GM18909 (cell line): ENCODE results near the gene B4GALNT1.
"Not testable (repeated sequence)": the region's sequence is repeated elsewhere in the genome, so short reads cannot be mapped to it uniquely, and the experiment has no call there.

Experiments used
- ATAC-seq: cut with Tn5 transposase; IDR thresholded peaks from one replicate; pipeline ENCODE4 v1.9.1; 2021; ENCODE audit warnings: mild to moderate bottlenecking; ENCODE audit not compliant: unreplicated experiment, poor library complexity

The B4GALNT1 gene

DNA sequence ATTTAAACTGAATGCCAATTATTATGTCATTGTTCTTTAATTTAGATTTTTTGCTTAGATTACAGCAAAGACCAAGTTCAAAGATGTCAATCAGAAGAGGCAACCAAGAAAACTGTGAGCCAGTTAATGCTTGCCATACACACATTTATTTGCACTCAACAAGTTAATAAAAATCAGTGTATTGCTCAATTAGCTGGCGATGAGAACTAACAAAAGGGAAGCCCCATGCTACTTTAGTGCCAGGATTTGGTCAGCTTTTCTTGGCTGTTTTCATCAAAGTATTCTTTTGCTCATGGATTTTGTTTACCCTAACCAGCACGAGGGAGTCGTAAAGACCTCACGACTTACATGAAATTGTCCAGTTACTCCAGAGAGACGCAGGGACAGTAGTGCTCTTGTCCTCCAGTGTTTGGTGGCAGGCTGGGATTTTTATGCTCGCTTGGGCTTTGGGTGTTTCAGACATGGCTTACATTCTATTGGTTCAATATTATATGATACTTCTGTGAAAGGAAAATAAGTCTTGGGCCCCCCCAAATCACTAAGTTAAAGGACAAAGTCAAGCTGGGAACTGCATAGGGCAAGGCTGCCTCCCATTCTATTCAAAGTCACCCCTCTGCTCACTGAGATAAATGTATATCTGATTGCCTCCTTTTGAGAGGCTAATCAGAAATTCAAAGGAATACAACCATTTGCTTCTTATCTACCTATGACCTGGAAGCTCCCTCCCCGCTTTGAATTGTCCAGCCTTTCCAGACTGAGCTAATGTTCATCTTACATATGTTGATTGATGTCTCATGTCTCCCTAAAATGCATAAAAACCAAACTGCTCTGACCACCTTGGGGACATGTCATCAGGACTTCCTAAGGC is 7.4 kb upstream of the B4GALNT1 start:
- no peak for ATAC-seq

DNA sequence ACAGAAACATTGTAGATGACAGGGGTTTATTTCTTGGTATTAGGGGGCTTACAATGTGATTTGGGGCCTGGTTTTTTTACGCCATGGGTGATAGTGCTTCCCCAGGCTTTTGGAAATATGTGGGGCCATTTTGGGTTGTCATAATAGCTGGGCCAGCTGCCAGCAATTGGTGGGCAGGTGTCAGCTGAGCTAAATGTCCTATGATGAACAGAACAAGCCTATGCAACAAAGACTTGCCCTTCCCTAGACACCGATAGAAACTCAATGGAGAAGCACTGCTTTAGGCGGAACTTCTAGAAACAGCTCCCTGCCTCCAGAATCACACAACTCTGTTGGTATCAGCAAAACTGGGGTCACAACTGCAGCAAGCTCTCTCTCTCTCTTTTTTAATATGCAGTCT is 5.1 kb upstream of the B4GALNT1 start:
- ATAC-seq = no peak

DNA sequence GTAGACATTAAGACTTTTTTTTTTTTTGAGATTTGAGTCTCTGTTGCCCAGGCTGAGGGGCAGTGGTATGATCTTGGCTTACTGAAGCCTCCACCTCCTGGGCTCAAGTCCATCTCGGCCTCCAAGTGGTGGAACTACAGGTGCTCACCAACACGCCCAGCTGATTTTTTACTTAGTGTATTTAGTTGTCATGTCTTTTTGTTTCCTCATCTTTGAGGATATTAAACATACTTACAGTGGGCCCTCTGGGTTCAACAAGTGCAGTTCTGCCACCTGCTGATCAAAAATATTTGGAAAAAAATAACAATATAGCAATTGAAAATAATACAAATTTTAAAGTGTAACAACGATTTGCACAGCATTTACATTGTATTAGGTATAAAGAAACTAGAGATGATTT is 4.4 kb upstream of the B4GALNT1 start:
- no peak for ATAC-seq

DNA sequence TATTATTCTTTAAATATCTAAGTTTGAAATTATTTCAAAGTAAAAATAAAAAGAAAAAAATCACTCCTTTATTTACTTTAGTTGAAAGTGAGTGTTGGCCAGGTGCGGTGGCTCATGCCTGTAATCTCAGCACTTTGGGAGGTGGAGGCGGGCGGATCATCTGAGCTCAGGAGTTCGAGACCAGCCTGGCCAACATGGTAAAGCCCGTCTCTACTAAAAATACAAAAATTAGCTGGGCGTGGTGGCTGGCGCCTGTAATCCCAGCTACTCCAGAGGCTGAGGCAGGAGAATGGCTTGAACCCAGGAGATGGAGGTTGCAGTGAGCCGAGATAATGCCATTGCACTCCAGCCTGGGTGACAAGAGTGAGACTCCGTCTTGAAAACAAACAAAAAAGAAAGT is 3.7 kb upstream of the B4GALNT1 start:
- ATAC-seq = not testable (repeated sequence)

DNA sequence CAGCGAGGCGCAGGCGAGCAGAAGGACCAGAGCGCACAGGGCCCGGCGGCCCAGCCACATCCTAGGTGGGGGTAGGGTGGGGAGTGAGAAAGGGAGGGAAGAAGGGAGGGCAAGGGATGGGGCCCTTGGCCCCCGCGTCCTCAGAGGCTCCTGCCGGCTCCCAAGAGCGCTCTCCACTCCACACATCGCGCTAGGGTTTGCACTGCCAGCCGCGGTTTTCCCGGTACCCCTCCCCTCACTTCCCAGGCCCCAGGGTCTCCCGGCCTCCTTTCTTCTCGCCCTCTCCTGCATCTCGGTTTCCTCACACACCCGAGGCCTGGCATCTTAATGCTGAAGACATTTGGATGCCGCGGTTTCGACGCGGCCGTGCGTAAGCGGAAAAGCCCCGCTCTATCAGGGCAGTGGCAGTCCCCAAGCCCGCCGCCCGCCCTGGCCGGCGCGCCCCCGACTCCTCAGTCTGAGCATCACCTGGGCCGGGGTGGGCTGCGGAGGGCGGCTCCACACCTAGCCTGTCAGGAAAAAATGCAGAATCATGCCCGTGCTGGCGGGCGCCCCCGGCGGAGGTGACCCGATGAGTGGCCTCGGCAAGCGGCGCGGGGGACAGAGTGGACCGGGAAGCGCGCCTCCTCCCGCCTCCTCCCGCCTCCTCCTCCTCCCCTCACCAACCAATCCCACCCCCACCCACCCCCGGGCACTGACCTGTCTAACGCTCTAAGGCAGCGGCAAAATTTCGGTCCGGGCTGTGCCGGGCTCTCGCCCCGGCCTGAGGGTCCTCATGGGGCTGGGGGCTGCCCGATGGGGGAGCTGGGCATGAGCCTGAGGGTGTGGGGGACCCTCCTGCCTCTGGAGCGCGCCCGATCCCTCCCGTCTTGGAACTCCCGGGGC is 686 bp downstream of the B4GALNT1 start:
- no peak for ATAC-seq

DNA sequence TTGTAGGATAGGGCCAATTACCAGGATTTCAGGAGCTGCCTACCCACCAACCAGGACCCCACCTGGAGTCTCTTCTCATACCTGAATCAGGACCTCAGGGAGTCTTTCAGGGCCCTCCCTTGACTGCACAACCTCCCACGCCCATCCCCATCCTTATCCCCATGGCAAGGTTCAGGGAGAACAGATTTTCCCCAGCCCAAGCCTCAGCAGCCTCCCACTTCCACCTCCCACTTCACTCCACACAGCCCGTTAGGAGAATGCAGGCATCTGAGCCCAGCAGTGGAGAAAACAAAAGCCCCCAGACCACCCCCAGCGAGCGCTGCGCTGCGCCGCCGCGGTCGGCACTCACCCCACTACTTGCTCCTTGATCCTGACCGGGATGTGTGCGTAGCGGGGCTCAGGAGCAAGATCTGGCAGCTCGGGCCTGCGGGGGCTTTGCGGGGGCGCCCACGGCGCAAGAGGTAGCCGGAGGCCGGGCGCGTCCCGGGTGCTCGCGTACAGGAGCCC is 1.4 kb downstream of the B4GALNT1 start:
- ATAC-seq = no peak

DNA sequence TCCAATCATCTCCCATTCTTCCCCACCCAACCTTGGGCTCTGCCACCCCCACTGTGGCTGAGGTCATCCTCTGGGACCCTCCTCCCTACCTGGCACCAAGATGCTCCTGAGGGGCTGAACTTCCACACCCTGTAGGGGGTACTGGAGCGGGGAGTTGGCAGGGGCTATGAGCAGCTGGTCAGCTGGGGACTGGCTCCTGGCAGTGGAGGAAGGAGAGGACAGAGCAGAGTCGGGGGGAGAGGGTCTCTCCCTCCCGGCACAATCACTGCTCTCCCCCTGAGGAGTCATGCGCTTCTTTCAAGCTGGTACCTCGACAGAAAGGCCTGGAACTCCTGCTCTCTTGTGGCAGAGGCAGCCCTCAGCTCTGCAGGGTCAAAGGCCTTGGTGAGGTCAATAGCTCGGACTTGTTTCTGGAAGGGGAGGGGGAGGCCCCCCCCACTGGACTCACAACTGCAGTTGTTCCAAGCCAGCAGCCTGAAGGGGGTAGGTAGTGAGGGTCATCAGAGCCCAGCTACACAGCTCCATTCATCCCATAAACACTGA is 2.0 kb downstream of the B4GALNT1 start:
- ATAC-seq = no peak

DNA sequence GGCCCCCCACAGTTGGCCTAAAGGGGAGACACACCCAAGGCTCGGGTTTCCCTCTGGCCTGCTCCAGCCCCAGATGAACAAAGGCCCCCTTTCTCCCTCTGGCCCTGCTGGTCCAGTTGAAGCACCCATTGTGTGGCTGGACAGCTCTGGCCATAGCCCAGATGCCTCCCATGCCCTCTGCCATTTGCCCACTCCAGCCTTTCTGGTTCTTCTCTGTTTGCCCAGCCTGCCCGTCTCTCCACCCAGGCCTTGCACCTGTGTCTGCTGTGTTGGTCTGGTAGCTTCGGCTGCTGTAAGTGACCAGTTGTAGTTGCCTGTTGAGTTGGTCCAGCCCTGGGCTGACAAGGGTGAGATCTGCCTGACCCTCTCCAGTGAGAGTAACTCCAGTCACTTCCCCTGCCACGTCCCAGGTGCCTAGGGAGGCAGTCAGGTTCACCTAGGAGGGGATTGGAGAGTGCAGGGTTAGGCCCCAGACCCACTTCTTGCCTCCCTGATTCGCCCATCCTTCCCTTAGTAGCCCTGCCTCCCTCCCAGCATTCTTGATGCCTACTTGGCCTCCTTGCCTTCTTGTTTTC is 3.0 kb downstream of the B4GALNT1 start:
- ATAC-seq = no peak

DNA sequence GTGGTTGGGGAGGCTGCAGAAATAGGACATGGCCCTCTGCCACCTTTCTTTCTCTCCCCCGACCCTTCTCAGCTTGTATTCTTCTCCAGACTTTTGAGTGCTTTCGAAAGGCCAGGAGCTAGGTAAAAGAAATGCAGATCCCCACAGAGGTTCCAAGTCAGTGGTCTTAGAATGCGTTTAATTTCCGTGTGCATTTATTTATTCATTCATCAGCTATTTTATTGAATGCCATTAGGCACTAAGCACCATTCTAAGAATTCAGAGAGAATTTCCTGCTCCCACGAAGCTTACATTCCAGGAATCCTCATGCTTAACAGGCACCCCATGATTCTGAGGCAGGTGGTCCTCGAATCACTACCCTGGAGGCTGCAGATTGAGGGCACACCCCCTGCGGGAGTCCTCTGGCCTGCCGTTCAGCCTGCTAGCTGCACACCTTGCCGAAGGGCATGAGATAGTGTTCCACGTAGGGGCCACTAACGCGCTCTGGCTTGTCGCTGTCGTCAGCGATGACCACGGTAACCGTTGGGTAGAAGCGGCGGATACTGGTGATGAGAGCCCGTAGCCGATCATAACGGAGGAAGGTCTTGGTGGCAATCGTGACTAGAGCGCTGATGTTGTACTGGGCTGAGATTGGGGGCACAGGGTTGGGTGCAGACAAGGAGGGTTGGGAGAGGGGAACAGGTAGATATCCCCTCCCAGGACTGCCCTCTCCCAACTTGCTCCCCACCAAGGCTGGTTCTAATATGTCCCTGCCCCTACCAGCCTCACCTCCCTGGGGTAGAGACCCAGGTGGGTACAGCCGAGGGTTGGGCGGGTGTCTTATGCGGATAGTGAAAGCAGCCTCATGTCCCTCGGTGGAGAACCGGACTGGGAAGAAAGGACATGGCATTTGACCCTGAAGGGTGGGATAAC is 4.5 kb downstream of the B4GALNT1 start:
- ATAC-seq = no peak

DNA sequence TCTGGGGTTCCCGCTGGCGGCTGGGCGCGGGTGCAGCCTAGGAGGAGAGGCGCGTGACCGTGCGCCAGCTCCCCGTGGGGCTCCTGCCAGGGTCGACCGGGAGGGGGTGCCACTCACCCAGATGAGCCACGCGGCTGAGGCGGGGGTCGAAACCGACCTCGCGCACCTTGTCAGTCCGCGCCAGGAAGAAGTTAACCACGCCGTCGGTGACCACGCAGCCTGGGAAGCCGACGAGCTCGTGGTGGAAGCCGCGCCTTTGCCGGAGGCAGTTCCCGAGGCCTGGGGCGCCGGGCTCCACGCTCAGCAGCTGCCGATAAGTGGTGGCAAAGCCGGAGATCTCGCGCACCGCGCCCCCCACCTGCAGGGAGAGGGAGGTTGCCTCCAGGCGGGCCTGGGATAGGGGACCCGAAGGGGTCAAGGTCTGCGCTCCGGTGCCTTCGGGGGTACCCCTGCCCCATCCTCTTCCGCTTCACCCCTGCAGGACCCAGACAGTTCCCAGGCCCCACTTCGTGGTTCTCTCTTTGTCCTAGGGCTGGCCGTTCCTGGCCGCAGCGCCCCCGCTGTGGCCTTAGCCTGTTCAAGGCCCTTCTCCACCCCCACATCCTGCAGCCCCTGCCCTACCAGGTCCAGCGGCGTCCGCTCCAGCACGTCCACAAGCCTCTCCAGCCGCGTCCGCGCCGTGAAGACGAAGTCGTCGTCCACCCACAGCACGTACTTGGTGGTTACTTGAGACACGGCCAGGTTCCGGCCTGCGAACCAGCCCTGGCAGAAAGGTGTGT is 5.3 kb downstream of the B4GALNT1 start:
- no peak for ATAC-seq

DNA sequence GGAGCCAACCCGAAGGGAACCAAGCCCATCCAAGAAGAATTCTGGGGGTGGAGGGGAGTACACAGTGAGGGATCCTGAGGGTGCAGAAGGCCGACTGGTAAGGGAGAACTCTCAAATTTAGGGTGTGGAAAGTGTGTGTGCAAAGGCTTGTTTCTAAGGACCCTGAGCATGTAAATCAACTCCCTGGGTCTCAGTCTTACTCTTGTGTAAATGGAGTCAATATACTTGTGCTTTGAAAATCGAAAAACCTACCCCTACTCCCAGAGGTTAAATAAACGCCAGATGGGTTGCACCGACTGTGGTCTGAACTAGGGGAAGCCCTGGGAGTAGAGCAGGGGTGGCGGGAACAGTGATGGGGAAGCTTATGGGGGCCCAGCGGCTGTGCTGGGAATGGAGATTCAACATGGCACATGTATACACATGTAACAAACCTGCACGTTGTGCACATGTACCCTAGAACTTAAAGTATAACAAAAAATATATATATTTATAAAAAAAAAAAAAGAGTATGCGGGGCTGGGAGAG is 6.0 kb downstream of the B4GALNT1 start:
- ATAC-seq = no peak

DNA sequence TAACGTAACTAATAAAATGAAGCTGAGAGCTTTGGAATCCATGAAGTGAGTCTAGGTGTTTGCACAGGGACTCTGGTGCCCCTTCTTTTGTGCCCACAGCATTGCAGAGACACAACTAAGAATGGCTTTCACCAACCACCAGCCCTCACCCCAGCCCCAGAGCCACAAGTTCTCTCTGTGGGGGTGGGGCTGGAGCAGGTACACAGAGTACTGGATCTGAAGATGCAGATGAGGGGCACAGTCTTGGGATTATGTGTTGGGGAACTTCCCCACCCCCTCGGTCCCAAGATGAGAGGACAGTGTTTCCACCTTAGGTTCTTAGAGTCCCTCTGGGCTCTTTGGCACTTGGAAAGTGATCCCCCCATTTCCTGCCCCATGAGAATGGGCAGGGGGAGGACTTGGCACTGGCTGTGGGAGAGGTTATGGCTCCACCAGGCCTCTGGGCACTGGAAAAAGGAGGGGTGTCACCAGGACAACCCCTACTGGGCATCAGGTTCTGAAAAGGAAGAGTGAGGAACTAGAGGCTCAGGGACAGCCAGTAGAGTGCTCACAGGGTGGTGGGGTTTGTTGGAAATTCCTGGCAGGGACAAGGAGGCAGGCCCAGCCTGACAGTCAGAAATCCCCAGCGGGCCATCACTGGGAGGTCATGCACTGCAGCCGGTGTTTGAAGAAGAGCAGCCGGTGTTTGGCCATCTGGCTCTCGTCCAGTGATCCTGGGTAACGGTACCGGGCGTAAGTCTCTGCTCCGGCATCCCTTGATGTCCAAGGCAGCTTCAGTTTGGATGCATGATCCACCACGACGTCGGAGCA is 6.7 kb downstream of the B4GALNT1 start:
- no peak for ATAC-seq

DNA sequence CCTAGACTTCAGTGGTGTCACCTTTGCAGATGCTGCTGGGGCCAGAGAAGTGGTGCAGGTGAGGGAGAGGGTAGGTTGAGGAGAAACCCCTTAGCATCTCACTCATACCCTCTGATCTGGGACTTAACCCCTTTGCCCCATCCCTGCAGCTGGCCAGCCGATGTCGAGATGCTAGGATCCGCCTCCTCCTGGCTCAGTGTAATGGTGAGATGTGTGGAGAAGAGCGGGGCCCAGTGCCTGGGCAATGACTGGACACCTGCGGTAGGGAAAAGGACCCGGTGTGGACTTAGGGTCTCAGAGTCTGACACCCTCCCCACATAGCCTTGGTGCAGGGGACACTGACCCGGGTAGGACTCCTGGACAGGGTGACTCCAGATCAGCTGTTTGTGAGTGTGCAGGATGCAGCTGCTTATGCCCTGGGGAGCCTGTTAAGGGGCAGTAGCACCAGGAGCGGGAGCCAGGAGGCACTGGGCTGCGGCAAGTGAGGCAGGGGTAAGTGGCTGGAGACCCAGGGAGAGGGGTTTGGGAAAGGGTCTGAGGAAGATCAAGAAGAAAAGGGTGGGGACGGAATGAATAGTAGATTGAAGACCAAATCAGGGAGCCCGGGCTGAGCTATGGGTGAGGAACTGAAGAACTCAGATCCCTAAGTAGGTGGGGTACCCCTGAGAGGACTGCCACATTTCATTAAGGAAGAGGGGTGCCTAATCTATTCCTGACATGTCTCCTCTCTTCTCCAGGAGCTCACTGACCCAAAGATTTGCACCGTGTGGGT is 7.6 kb downstream of the B4GALNT1 start:
- ATAC-seq = no peak

DNA sequence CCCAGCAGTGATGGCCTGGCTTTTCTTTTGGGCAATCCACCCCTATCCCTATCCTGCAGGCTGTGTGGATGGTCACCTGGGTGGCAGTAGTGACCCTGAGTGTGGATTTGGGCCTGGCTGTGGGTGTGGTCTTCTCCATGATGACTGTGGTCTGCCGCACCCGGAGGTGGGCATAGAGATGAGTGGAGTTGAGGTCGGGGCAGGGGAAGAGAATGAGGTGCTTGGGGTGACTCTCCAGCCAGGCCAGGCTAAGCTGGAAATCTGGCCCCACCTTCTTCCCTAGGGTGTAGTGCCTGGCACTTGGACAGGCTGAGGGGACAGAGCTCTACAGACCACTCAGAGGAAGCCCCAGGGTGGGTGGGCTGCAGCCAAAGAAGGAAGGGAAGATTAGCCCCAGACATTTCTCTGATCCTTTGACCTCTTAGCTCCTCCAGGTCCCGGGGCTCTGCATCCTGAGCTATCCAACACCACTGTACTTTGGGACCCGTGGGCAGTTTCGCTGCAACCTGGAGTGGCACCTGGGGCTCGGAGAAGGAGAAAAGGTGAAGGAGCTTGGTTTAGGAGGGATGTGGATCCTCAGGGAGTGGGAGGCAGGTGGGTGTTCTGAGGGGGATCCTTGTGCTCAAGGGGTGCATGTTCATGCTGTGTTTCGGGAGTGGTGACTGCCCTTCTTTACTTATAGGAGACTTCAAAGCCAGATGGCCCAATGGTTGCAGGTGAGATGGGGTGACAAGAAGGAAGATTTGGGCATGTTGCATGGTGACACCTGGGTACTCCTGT is 8.4 kb downstream of the B4GALNT1 start:
- no peak for ATAC-seq

DNA sequence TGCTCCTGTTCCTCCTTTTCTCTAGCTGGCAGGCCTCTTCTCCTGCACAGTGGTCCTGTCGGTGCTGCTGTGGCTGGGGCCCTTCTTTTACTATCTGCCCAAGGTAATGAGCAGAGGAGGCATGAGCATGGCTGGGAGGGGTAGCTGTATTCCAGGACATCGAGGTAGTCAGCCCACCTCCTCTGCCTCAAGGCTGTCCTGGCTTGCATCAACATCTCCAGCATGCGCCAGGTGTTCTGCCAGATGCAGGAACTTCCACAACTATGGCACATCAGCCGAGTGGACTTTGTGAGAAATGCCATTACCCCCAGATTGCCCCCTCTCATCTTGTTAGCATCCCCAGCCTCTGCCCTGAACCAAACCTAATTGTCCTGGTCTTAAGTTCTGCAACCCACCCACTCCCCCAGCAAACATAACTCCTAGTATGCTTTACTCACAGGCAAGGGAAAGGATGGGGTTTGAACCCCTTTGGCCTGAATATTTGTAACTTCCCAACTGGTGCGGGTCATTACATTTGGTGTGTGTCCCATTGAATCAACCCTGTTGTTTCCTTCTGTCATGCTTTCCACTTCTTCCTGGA is 9.1 kb downstream of the B4GALNT1 start:
- ATAC-seq = no peak

DNA sequence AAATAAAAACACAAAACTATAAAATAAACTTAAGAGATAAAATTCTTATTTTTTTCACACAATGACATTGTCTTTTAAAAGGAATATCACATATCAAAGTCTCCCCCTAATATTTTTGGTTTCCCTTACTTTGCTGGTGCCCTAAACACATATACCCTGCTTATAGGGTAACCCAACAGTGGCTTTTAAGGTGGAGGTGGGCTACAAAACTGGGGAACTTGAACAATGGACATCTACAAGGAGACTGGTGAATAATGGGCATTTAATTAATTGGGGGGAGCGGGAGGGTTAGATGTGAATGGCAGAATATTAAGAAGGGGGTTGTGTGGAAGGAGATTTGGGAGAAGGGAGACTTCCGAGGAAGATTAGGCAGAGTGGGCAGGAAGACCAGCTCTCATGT is 9.6 kb downstream of the B4GALNT1 start:
- no peak for ATAC-seq
